GM12865 (cell line): ENCODE data around the gene GLYR1.

Experiments used
- DNase-seq: peaks from one replicate; pipeline ENCODE4 v3.0.0; 2010; ENCODE audit warnings: low read depth
- H3K4me3 ChIP-seq: 2 replicates; pipeline ENCODE4 v1.5.1; 2011; ENCODE audit warnings: mild to moderate bottlenecking, low read depth, low read length, control low read depth
- TF ChIP-seq, protein P1 (sequence below): IDR thresholded peaks from 2 replicates; pipeline ENCODE4 v1.5.1; 2011; ENCODE audit warnings: low read length, control low read depth, low read depth, inconsistent platforms; ENCODE audit not compliant: insufficient read depth; ENCODE audit errors: missing control alignments

The GLYR1 gene

DNA sequence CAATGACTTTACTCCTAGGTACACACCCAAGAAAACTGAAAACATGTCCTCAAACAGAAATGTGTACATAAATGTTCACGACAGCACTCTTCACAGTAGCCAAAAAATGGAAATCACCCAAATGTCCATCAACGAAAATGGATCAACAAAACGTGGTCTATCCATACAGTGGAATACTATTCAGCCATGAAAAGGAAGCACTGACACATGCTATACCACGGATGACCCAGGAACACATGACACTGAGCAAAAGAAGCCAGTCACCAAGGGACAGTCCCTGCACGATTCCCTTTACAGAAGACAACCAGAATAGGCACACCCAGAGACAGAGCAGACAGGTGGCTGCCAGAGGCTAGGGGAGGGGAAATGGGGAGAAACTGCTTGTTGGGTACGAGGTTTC is 91.4 kb downstream of the GLYR1 start:
- no peak overlapping the region for H3K4me3 ChIP-seq
- TF ChIP-seq, protein P1, sequence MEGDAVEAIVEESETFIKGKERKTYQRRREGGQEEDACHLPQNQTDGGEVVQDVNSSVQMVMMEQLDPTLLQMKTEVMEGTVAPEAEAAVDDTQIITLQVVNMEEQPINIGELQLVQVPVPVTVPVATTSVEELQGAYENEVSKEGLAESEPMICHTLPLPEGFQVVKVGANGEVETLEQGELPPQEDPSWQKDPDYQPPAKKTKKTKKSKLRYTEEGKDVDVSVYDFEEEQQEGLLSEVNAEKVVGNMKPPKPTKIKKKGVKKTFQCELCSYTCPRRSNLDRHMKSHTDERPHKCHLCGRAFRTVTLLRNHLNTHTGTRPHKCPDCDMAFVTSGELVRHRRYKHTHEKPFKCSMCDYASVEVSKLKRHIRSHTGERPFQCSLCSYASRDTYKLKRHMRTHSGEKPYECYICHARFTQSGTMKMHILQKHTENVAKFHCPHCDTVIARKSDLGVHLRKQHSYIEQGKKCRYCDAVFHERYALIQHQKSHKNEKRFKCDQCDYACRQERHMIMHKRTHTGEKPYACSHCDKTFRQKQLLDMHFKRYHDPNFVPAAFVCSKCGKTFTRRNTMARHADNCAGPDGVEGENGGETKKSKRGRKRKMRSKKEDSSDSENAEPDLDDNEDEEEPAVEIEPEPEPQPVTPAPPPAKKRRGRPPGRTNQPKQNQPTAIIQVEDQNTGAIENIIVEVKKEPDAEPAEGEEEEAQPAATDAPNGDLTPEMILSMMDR: no peak
- no peak for DNase-seq

DNA sequence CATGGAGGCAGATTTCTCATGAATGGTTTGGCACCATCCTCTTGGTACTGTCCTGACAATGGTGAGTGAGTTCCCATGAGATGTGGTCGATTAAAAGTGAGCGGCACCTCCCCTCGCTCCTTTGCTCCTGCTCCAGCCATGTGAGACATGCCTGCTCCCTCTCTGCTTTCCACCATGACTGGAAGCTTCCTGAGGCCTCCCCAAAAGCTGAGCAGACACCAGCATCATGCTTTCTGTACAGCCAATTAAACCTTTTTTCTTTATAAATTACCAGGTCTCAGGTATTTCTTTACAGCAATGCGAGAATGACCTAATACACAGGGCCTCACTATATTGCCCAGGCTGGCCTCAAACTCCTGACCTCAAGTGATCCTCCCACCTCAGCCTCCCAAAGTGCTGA is 92.2 kb downstream of the GLYR1 start:
- TF ChIP-seq, protein P1: no peak
- no peak for DNase-seq

DNA sequence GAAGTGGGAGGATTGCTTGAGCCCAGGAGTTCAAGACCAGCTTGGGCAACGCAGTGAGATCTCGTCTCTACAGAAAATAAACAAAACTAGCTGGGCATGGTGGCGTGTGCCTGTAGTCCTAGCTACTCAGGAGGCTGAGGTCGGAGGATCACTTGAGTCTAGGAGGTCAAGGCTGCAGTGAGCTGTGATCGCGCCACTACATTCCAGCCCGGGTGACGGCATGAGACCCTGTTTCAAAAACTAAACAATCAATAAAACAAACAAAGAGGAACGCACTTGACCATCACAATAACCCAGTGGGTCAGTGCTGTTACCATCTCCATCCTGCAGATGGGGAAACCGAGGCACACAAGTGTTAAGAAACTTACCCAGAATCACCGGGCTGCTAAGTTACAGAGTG is 93.9 kb downstream of the GLYR1 start:
- DNase-seq: no peak
- TF ChIP-seq, protein P1: no peak
- no peak overlapping the region for H3K4me3 ChIP-seq

More for the DNA sequence above, 92.2 kb downstream of the GLYR1 start:
- H3K4me3 ChIP-seq: no peak overlapping the region
